Measurements from ENCODE around the gene BCL11B. TPM values are rescaled to one million over a fixed set of nuclear protein-coding genes. Genes with fewer than 3 reads are reported as not detected.
A peak's percentile ranks its signal among the peaks of the same experiment; 100 is the strongest.

BCL11B gene
- total and polyA plus RNA-seq, 9 of the 15 experiments (the other 6 are each of a cell fraction or from before 2014, with no cell fraction given): 0.09 TPM; not detected in 8

DNA sequence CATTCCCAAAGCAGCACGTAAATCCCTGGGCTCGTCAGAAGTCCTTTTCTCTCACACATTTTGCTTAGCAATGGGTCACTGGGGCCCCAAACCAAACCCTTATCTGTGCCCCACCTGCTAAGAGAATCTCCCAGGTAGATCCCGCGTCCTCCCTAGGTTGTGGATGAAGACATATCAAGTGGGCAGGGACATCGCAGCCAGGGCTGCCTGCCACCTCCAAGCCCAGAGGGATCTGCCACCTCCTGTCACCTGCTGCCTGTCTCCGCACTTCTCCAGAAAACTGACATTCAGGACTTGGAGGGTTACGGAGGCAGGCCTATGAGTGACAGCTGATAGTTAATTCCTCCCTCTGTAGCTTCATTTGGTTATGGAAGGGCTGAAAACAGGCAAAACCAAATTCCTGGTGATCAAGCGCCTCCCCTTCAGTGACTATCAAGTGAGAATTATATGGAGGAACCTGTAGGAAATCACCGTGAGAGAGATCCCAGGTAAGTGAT lies 19.5 kb downstream of the BCL11B start:
- ATAC-seq (no peak), FAIRE-seq (no peak), DNase-seq (ENCODE audit: extremely low read depth in 1 of 4, low spot score in 3 of 4) (no peak)
- H3K9me3 ChIP-seq (replicated peaks; ENCODE audit: control insufficient read depth, insufficient read depth, low read depth, low read length): no peaks in the 10 kb centered on the region
- in situ Hi-C loops (cut with MboI) (no loop called here), intact Hi-C loops (cut with micrococcal nuclease) (no loop called here)
- no peak overlapping the region for H3K4me2 ChIP-seq (ENCODE audit: insufficient read depth, low read length)
- H3K27ac ChIP-seq (ENCODE audit: extremely low read depth, low read depth, low read length): no peak overlapping the region
- ChIA-PET POLR2A (interaction anchor here (0.6 kb wide), 1 partner anchor 12 kb away, joined by 3 read pairs; no protein-coding TSS in a partner anchor), CTCF (ENCODE audit: low intra/inter-chr PET ratio) (no interaction called here)
- no peak for TF ChIP-seq LCOR (CRISPR knock-in tag; IDR thresholded peaks at IDR 0.05)
- no peak for TF ChIP-seq RFX7 (CRISPR knock-in tag; IDR thresholded peaks at IDR 0.05)
- H3K9ac ChIP-seq (ENCODE audit: insufficient read depth in 1 of 2, low read depth in 2 of 2, low read length in 2 of 2): no peak overlapping the region
- BruUV-seq (replicated peaks): no TSS peak
- peaks cover 0 to 40% of the 10 kb centered on the region in 2 experiments; a peak in 2 of 5 replicates for H3K27me3 ChIP-seq (ENCODE audit: control insufficient read depth in 2 of 2, insufficient read depth in 2 of 2, low read length in 2 of 2)
- no peaks in the 10 kb centered on the region for H4K20me1 ChIP-seq (replicated peaks; ENCODE audit: control insufficient read depth, insufficient read depth, low read length)
- H2AFZ ChIP-seq (ENCODE audit: low read depth, low read length): no peak overlapping the region
- H3K4me1 ChIP-seq (replicated peaks in 1 of 2; ENCODE audit: control insufficient read depth in 2 of 2, insufficient read depth in 2 of 2, low read length in 2 of 2): no peaks in the 10 kb centered on the region
- H3K4me3 ChIP-seq: no peak overlapping the region
- no peaks in the 10 kb centered on the region for H3K79me2 ChIP-seq (ENCODE audit: control insufficient read depth, insufficient read depth, low read length)
- 0% methylated on average over 9 of the region's 9 CpGs for WGBS (ENCODE audit: insufficient coverage, low coverage, missing lambda C conversion rate)
- H3K36me3 ChIP-seq (ENCODE audit: control insufficient read depth, insufficient read depth, low read length): no peaks in the 10 kb centered on the region
- H3K9me1 ChIP-seq (ENCODE audit: control insufficient read depth, insufficient read depth, low read length): no peaks in the 10 kb centered on the region

DNA sequence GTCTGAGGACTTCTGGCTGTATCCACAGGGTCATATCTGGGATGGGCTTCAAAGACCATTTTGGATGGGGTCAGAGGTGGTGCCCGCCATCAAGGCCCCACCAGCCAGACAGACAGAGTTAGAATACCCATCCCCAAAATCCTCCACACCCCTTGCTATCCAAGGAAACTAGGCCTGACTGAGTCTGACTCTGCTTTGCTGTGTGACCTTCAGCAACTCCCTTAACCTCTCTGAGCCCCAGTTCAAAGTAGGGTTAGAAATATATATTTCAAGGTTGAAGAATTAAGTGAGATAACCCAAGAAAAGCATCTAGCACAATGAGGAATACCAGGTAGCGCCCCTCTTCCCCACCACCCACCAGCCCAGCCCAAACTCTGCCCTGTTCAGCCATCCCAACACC lies 20.3 kb downstream of the BCL11B start:
- Histone ChIP-seq H3K9me1 (ENCODE audit: control insufficient read depth, insufficient read depth, low read length) (no peaks in the 10 kb centered on the region), H3K9me3 (replicated peaks; ENCODE audit: control insufficient read depth, insufficient read depth, low read depth, low read length) (no peaks in the 10 kb centered on the region), H3K79me2 (ENCODE audit: control insufficient read depth, insufficient read depth, low read length) (no peaks in the 10 kb centered on the region), H3K27me3 (ENCODE audit: control insufficient read depth in 2 of 2, insufficient read depth in 2 of 2, low read length in 2 of 2) (peaks cover 2 to 42% of the 10 kb centered on the region in 2 experiments; a peak in 2 of 5 replicates), H3K4me1 (replicated peaks in 1 of 2; ENCODE audit: control insufficient read depth in 2 of 2, insufficient read depth in 2 of 2, low read length in 2 of 2) (no peaks in the 10 kb centered on the region), H3K36me3 (ENCODE audit: control insufficient read depth, insufficient read depth, low read length) (no peaks in the 10 kb centered on the region), H3K4me3 (no peak overlapping the region), H2AFZ (ENCODE audit: low read depth, low read length) (no peak overlapping the region), H3K4me2 (ENCODE audit: insufficient read depth, low read length) (no peak overlapping the region), H3K9ac (ENCODE audit: insufficient read depth in 1 of 2, low read depth in 2 of 2, low read length in 2 of 2) (no peak overlapping the region), H3K27ac (ENCODE audit: extremely low read depth, low read depth, low read length) (no peak overlapping the region), H4K20me1 (replicated peaks; ENCODE audit: control insufficient read depth, insufficient read depth, low read length) (no peaks in the 10 kb centered on the region)
- intact Hi-C loops (cut with micrococcal nuclease): no loop called here
- DNase-seq (ENCODE audit: extremely low read depth in 1 of 4, low spot score in 3 of 4): no peak
- no peak for FAIRE-seq
- CTCF ChIA-PET (ENCODE audit: low intra/inter-chr PET ratio): no interaction called here
- in situ Hi-C loops (cut with MboI): no loop called here
- WGBS (ENCODE audit: insufficient coverage, low coverage, missing lambda C conversion rate): 0% methylated on average over 2 of the region's 2 CpGs
- ATAC-seq: no peak
- no TSS peak for BruUV-seq (replicated peaks)
- POLR2A ChIA-PET: no interaction called here
- TF ChIP-seq ZFP36 (IDR thresholded peaks at IDR 0.05; ENCODE audit: low read depth, low read length, partially characterized antibody) (peak; percentile 61), RBM25 (IDR thresholded peaks at IDR 0.05; ENCODE audit: low read depth, low read length, severe bottlenecking) (peak; percentile 77), L3MBTL2 (IDR thresholded peaks at IDR 0.05) (no peak), MIER1 (IDR thresholded peaks at IDR 0.05; ENCODE audit: low read depth) (no peak), FOSL1 (tag; conservative IDR thresholded peaks at IDR 0.05) (no peak)
- TF ChIP-seq, protein P1, sequence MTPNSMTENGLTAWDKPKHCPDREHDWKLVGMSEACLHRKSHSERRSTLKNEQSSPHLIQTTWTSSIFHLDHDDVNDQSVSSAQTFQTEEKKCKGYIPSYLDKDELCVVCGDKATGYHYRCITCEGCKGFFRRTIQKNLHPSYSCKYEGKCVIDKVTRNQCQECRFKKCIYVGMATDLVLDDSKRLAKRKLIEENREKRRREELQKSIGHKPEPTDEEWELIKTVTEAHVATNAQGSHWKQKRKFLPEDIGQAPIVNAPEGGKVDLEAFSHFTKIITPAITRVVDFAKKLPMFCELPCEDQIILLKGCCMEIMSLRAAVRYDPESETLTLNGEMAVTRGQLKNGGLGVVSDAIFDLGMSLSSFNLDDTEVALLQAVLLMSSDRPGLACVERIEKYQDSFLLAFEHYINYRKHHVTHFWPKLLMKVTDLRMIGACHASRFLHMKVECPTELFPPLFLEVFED (CRISPR knock-in tag; conservative IDR thresholded peaks at IDR 0.05): no peak
- TF ChIP-seq, protein P2, sequence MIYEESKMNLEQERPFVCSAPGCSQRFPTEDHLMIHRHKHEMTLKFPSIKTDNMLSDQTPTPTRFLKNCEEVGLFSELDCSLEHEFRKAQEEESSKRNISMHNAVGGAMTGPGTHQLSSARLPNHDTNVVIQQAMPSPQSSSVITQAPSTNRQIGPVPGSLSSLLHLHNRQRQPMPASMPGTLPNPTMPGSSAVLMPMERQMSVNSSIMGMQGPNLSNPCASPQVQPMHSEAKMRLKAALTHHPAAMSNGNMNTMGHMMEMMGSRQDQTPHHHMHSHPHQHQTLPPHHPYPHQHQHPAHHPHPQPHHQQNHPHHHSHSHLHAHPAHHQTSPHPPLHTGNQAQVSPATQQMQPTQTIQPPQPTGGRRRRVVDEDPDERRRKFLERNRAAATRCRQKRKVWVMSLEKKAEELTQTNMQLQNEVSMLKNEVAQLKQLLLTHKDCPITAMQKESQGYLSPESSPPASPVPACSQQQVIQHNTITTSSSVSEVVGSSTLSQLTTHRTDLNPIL (CRISPR knock-in tag; IDR thresholded peaks at IDR 0.05): no peak
